ENCODE measurements around the gene FOXL3.

The FOXL3 gene

GRCh38 chr7:312424-312823 lies 22.5 kb downstream of the FOXL3 start:
- no peak overlapping the region for H3K4me3 ChIP-seq (ENCODE audit: low read depth, low read length)
- no peak for DNase-seq (ENCODE audit: low read depth)
- TF ChIP-seq CTCF (conservative IDR thresholded peaks at IDR 0.05; ENCODE audit: low read depth, low read length), result no peak

- H3K4me3 ChIP-seq (ENCODE audit: low read depth, low read length), result no peak overlapping the region
- DNase-seq (ENCODE audit: low read depth), result no peak
- no peak for TF ChIP-seq CTCF (conservative IDR thresholded peaks at IDR 0.05; ENCODE audit: low read depth, low read length)
Observed at GRCh38 chr7:314853-315252, 24.9 kb downstream of the FOXL3 start.

- DNase-seq (ENCODE audit: low read depth), result no peak
- no peak for TF ChIP-seq CTCF (conservative IDR thresholded peaks at IDR 0.05; ENCODE audit: low read depth, low read length)
- H3K4me3 ChIP-seq (ENCODE audit: low read depth, low read length), result no peak overlapping the region
Observed at GRCh38 chr7:315516-316265, 25.7 kb downstream of the FOXL3 start.

GRCh38 chr7:317643-318405 lies 27.9 kb downstream of the FOXL3 start:
- H3K4me3 ChIP-seq (ENCODE audit: low read depth, low read length), result no peak overlapping the region
- no peak for DNase-seq (ENCODE audit: low read depth)
- no peak for TF ChIP-seq CTCF (conservative IDR thresholded peaks at IDR 0.05; ENCODE audit: low read depth, low read length)

GRCh38 chr7:318476-318875 lies 28.5 kb downstream of the FOXL3 start:
- no peak for DNase-seq (ENCODE audit: low read depth)
- no peak overlapping the region for H3K4me3 ChIP-seq (ENCODE audit: low read depth, low read length)
- no peak for TF ChIP-seq CTCF (conservative IDR thresholded peaks at IDR 0.05; ENCODE audit: low read depth, low read length)

GRCh38 chr7:318878-319661 lies 29.1 kb downstream of the FOXL3 start:
- TF ChIP-seq CTCF (conservative IDR thresholded peaks at IDR 0.05; ENCODE audit: low read depth, low read length), result no peak
- H3K4me3 ChIP-seq (ENCODE audit: low read depth, low read length), result no peak overlapping the region
- no peak for DNase-seq (ENCODE audit: low read depth)
